HCT116 (cell line): ENCODE results near the gene CDH23.

ENCODE experiments used
- EGR1 ChIP-seq: IDR thresholded peaks from 2 replicates; pipeline ENCODE4 v1.6.1; 2012; ENCODE audit warnings: low read depth
- EZH2phosphoT487 ChIP-seq: fragments of 200-600 bp; IDR thresholded peaks from 2 replicates; pipeline ENCODE4 v1.6.1; 2018; ENCODE audit warnings: antibody characterized with exemption, borderline replicate concordance
- POLR2A ChIP-seq: IDR thresholded peaks from 2 replicates; pipeline ENCODE4 v1.7.0; 2011; ENCODE audit warnings: borderline replicate concordance; ENCODE audit not compliant: insufficient read depth, insufficient read length; ENCODE audit errors: extremely low read depth
- POLR2AphosphoS5 ChIP-seq: IDR thresholded peaks from 2 replicates; pipeline ENCODE4 v1.6.1; 2011; ENCODE audit warnings: mild to moderate bottlenecking, low read depth, low read length, moderate library complexity
- RAD21 ChIP-seq: IDR thresholded peaks from 2 replicates; pipeline ENCODE4 v1.6.1; 2012; ENCODE audit warnings: low read depth, mild to moderate bottlenecking
- TCF7L2 ChIP-seq: IDR thresholded peaks from 2 replicates; pipeline ENCODE4 v1.7.0; 2011; ENCODE audit warnings: borderline replicate concordance, inconsistent platforms; ENCODE audit not compliant: insufficient read depth, insufficient read length; ENCODE audit errors: extremely low read depth
- YY1 ChIP-seq: IDR thresholded peaks from 2 replicates; pipeline ENCODE4 v1.6.1; 2011; ENCODE audit warnings: low read length, low read depth, moderate library complexity, mild to moderate bottlenecking; ENCODE audit not compliant: insufficient replicate concordance; ENCODE audit errors: extremely low read depth
- ZNF274 ChIP-seq: fragments of 200-500 bp; sonication (Bioruptor generic); IDR thresholded peaks from 2 replicates; pipeline ENCODE4 v1.6.1; 2014; ENCODE audit warnings: mild to moderate bottlenecking, low read depth, low read length, inconsistent platforms
- TF ChIP-seq, protein P1 (sequence below), 3 experiments: fragments of 200-600 bp in 1 of 3; sonication (generic) in 1 of 3; IDR thresholded peaks in 2 of 3; conservative IDR thresholded peaks in 1 of 3; 2 replicates each; pipeline ENCODE4 v1.5.1; 2012 to 2017; ENCODE audit warnings: low read depth in 2 of 3, low read length in 2 of 3, antibody characterized with exemption in 1 of 3, borderline replicate concordance in 1 of 3, control low read depth in 1 of 3, mild to moderate bottlenecking in 1 of 3, mixed read lengths in 1 of 3, mixed run types in 1 of 3, moderate library complexity in 1 of 3; ENCODE audit not compliant: insufficient read depth in 1 of 3

- TF ChIP-seq TCF7L2, result no peak
- TF ChIP-seq ZNF274, result no peak
- TF ChIP-seq POLR2A, result no peak
- no peak for TF ChIP-seq YY1
- TF ChIP-seq, protein P1, sequence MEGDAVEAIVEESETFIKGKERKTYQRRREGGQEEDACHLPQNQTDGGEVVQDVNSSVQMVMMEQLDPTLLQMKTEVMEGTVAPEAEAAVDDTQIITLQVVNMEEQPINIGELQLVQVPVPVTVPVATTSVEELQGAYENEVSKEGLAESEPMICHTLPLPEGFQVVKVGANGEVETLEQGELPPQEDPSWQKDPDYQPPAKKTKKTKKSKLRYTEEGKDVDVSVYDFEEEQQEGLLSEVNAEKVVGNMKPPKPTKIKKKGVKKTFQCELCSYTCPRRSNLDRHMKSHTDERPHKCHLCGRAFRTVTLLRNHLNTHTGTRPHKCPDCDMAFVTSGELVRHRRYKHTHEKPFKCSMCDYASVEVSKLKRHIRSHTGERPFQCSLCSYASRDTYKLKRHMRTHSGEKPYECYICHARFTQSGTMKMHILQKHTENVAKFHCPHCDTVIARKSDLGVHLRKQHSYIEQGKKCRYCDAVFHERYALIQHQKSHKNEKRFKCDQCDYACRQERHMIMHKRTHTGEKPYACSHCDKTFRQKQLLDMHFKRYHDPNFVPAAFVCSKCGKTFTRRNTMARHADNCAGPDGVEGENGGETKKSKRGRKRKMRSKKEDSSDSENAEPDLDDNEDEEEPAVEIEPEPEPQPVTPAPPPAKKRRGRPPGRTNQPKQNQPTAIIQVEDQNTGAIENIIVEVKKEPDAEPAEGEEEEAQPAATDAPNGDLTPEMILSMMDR (IDR thresholded peaks at IDR 0.05 in 2 of 3, conservative IDR thresholded peaks at IDR 0.05 in 1 of 3; ENCODE audit: borderline replicate concordance in 1 of 3, insufficient read depth in 1 of 3, low read depth in 2 of 3, low read length in 2 of 3), result no peak
- no peak for TF ChIP-seq RAD21
- no peak for TF ChIP-seq POLR2AphosphoS5
- no peak for TF ChIP-seq EZH2phosphoT487
- TF ChIP-seq EGR1, result no peak
Measured at GRCh38 chr10:71580415-71580814, 183.7 kb downstream of the CDH23 start.
